ENCODE data around the gene KCNQ1.

Gene KCNQ1

GRCh38 chr11:2728663-2729332 is 284.0 kb downstream of the KCNQ1 start:
- no peak for DNase-seq

GRCh38 chr11:2729841-2730240 is 285.0 kb downstream of the KCNQ1 start:
- DNase-seq = no peak

GRCh38 chr11:2730272-2731129 is 285.7 kb downstream of the KCNQ1 start:
- no peak for DNase-seq

- no peak for DNase-seq
These were observed 286.6 kb downstream of the KCNQ1 start for GRCh38 chr11:2731130-2732125.

GRCh38 chr11:2732261-2732939 is 287.6 kb downstream of the KCNQ1 start:
- DNase-seq = peak; percentile 33

GRCh38 chr11:2732940-2733628 is 288.3 kb downstream of the KCNQ1 start:
- peak; percentile 16 for DNase-seq

- DNase-seq = peak; percentile 29
These were observed 289.6 kb downstream of the KCNQ1 start for GRCh38 chr11:2734181-2735052.

GRCh38 chr11:2735053-2735589 is 290.3 kb downstream of the KCNQ1 start:
- DNase-seq = no peak

- no peak for DNase-seq
These were observed 291.9 kb downstream of the KCNQ1 start for GRCh38 chr11:2736577-2737225.

GRCh38 chr11:2737226-2737590 is 292.4 kb downstream of the KCNQ1 start:
- DNase-seq = no peak

- DNase-seq = no peak
These were observed 293.1 kb downstream of the KCNQ1 start for GRCh38 chr11:2737866-2738265.

GRCh38 chr11:2738551-2739431 is 294.0 kb downstream of the KCNQ1 start:
- DNase-seq = no peak

GRCh38 chr11:2739531-2740274 is 294.9 kb downstream of the KCNQ1 start:
- peak; percentile 13 for DNase-seq

- peak; percentile 17 for DNase-seq
These were observed 295.6 kb downstream of the KCNQ1 start for GRCh38 chr11:2740275-2740940.

- peak; percentile 27 for DNase-seq
These were observed 296.2 kb downstream of the KCNQ1 start for GRCh38 chr11:2741006-2741376.

GRCh38 chr11:2741377-2742131 is 296.7 kb downstream of the KCNQ1 start:
- peak; percentile 66 for DNase-seq

GRCh38 chr11:2742201-2742600 is 297.4 kb downstream of the KCNQ1 start:
- peak; percentile 24 for DNase-seq

Data from left hindlimb (tissue), 1 donor.